ELR (cell line): ENCODE data around the gene SLC25A14.
A peak's percentile ranks its signal among the peaks of the same experiment; 100 is the strongest.
"Not testable (repeated sequence)": the region's sequence is repeated elsewhere in the genome, so short reads cannot be mapped to it uniquely, and the experiment has no call there.

Experiments
- DNase-seq: peaks from one replicate; pipeline ENCODE4 v3.0.0-alpha.2; 2015; ENCODE audit warnings: low read depth

The SLC25A14 gene, protein sequence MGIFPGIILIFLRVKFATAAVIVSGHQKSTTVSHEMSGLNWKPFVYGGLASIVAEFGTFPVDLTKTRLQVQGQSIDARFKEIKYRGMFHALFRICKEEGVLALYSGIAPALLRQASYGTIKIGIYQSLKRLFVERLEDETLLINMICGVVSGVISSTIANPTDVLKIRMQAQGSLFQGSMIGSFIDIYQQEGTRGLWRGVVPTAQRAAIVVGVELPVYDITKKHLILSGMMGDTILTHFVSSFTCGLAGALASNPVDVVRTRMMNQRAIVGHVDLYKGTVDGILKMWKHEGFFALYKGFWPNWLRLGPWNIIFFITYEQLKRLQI

DNA sequence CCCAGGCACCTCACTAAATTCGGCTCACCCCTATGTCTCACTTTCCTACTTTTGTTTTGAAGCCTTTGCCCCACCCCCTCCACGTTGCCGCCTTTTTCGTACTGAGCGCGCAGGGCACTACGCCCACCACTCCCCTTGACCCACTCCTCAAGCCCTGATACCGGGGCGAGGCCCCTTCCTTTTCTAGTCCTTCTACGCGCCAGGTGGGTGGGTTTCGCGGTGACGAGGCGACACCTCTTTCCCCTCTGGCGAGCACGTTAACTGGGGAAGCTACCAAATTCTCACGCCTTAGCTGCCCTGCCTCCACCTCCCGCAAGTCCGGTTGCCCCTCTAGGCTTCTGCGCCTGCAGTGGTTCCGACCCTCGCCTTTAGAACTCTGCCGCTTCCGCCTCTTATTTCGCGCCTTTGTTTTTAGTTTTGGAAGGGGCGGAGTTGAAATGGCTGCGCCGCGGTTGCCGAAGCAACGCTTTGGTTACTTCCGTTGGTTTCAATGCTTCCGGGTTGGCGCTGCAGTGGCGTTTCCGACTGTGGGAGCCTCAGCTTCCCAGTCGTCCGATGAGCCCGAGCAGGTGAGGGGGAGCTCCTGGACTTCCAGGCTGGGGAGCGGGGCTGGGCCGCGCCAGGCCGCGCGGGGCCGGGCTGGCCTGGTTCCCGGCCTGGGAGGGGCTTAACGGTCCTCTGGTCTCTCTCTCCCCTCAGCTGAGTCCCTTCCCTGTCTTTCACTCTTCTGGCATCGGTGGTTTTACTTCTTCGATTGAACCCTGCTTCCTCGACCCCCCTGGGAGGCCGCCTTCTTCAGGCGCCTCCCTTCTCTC, at the start of gene SLC25A14:
SLC25A14 (plus strand) TSS at position 512 of the 815 bp plus-strand sequence. CDS start 360 bp downstream, outside the sequence.
- peak; percentile 83 for DNase-seq

- peak; percentile 21 for DNase-seq
Observed at GRCh38 chrX:130295519-130296296, 44.0 kb upstream of the SLC25A14 start.

DNA sequence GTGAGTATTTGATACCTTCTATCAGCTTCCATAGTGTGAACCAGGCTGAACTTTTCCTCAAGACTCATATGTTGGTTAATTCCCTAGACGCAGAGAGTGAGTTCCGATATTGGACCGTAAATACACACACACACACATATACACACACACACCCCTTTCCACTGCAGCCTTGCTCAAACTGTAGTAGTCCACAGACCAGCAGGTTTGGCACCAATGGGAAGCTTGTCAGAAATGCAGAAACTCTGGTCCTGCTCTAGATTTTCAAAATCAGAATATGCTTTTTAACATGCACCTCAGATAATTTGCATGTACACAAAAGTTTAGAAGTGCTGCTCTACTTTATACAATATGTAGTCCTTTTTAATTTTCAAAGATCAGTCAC, 43.4 kb upstream of the SLC25A14 start:
- no peak for DNase-seq

DNA sequence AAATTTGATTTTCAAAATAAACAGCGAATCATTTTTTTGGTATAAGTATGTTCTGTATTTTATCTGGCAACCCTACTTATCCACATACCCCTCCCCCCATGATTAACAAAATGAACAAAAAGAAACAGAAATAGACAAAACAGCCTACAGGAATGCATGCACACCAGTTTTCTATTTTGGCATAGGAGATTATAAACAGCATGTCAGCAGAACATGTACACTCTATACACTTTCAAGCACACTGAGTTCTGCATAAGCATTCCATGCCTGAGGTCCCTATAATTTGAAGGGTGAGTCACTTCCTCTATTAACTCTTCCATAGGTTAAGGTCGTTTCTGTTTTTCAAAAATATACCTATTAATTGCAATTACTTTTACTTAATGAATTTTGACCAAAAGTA, 43.0 kb upstream of the SLC25A14 start:
- DNase-seq = peak; percentile 40

GRCh38 chrX:130299279-130300009, 40.3 kb upstream of the SLC25A14 start:
- no peak for DNase-seq

- DNase-seq = no peak
Observed at GRCh38 chrX:130300010-130300282, 39.8 kb upstream of the SLC25A14 start.

DNA sequence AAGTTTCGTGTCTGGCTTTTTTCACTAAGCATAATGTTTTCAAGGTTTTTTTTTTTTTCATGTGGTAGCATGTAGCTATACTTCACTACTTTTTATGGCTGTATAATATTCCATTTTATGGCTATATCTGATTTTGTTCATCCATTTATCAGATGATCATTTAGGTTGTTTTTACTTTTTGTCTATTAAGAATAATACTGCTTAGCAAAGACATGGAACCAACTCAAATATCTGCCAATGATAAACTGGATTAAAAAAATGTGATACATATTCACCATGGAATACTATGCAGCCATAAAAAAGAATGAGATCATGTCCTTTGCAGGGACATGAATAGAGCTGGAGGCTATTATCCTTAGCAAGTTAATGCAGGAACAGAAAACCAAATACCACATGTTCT, 38.3 kb upstream of the SLC25A14 start:
- DNase-seq = no peak

DNA sequence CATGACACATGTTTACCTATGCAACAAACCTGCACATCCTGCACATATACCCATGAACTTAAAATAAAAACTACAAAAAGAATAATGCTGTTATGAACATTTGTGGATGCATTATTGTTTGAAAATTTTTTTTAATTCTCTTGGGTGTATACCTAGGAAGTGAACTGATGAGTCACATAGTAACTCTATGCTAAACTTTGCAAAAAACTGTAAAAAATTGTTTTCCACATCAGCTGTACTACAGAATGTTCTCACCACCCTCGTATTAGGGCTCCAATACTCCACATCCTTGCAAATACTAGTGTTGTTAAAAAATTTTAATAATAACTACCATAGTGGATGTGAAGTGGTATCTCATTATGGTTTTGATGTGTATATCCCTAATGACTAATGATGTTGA, 37.7 kb upstream of the SLC25A14 start:
- no peak for DNase-seq

- no peak for DNase-seq
Observed at GRCh38 chrX:130304587-130305368, 34.9 kb upstream of the SLC25A14 start.

- not testable (repeated sequence) for DNase-seq
Observed at GRCh38 chrX:130319886-130320285, 19.8 kb upstream of the SLC25A14 start.

GRCh38 chrX:130321550-130321949, 18.2 kb upstream of the SLC25A14 start:
- no peak for DNase-seq

- no peak for DNase-seq
Observed at GRCh38 chrX:130330146-130330545, 9.6 kb upstream of the SLC25A14 start.

- DNase-seq = peak; percentile 58
Observed at GRCh38 chrX:130330706-130331105, 9.0 kb upstream of the SLC25A14 start.

- no peak for DNase-seq
Observed at GRCh38 chrX:130336531-130336930, 3.2 kb upstream of the SLC25A14 start.

DNA sequence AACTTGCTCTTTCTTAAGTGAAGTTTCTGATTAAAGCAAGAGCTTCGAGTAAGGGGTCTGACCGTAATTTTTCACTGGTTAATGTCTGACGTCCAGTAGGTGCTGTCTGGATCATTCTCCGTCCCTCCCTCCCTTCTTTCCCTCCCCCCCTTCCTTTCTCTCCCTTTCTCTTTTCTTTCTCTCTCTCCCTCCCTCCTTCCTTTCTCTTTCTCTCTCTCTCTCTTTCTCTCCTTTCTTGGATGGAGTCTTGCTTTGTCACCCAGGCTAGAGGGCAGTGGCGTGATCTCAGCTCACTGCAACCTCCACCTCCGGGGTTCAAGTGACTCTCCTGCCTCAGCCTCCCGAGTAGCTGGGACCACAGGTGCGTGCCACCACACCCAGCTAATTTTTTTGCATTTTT, 850 bp upstream of the SLC25A14 start:
- DNase-seq = not testable (repeated sequence)

GRCh38 chrX:130340271-130340670, 552 bp downstream of the SLC25A14 start:
- no peak for DNase-seq

GRCh38 chrX:130343411-130343810, 3.7 kb downstream of the SLC25A14 start:
- peak; percentile 2 for DNase-seq

DNA sequence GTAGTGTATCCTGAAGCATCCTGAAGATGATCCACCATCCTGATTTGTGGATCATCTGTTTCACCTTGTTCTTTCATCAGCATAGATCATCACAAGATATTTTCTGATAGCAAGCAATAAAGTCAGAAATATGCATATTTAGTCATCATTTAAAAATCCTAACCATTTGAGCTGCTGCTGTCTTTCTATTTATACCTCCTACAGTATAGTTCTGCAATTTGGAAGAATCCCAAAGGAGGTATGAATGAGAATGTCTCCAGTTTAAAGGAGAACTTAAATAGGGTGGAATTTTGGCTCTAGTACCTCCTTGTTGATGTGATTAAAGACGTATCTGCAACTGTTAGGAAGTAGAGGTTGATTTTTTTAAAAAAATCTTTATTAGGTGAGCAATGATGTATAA, 7.6 kb downstream of the SLC25A14 start:
- DNase-seq = peak; percentile 25

- no peak for DNase-seq
Observed at GRCh38 chrX:130351567-130351966, 11.8 kb downstream of the SLC25A14 start.

- not testable (repeated sequence) for DNase-seq
Observed at GRCh38 chrX:130352050-130352449, 12.3 kb downstream of the SLC25A14 start.

DNA sequence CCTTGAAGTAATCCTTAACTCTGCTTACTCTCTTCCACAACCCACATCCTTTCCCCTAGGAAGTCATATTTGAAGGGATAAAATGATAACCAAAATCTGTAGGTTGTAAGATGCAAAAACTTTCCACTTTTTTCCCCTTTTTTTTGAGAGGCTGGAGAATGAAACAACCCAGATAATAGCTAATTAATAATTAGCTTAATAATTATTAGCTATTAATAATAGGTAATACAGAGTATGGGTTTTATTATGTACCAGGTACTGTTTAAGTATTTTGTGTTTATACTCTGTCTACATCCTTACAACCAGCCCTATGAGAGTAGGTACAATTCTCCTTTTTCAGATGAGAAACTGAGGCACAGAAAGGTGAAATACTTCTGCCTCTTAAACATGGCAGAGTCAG, 36.4 kb downstream of the SLC25A14 start:
- DNase-seq = no peak
